ENCODE results near the gene PLVAP. TPM values are rescaled to one million over a fixed set of nuclear protein-coding genes. Genes with fewer than 3 reads are reported as not detected.

Gene PLVAP
- total and polyA plus RNA-seq, 2 donors (not counting 3 experiments of a cell fraction or from before 2014, with no cell fraction given) = 5.7 to 16.9 TPM

DNA sequence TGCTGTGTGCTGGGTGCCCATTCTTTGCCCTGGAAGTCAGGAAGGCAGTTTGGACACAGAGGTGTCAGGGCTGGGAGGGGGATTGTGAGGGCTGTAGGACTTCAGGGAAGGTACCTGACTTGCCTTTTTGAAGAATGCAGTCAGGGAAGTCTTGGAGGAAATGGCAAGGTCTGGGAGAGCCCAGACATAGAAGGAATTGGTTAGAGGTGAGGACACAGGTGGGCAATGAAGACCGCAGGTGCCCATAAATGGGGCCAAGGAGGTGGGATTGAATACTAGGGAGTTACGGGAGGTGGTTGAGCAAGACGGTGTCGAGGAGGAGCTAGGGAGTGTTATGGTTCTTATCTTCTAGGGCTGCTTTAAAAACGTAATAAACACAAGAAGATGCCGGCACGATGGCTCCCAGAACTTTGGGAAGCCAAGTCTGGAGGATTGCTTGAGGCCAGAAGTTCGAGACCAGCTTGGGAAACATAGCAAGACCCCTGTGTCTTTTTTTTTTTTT, 69.2 kb downstream of the PLVAP start:
- H3K4me2 ChIP-seq (ENCODE audit: insufficient read depth, low read length) = no peak overlapping the region
- ChIA-PET POLR2A (no interaction called here), CTCF (interaction anchor here (2.1 kb wide), 1 partner anchor 78 kb away, joined by 11 read pairs; no protein-coding TSS in a partner anchor)
- no peak overlapping the region for H2AFZ ChIP-seq (ENCODE audit: low read depth, low read length)
- BruUV-seq (replicated peaks) = no TSS peak
- dilution Hi-C loops (cut with MboI; ENCODE audit: extremely low pct_ligation_motif_present, low sequenced_read_pairs) = no loop called here
- no peak for FAIRE-seq
- peaks cover 34% of the 10 kb centered on the region for H3K79me2 ChIP-seq (ENCODE audit: control insufficient read depth, insufficient read depth, low read length)
- DNase-seq (ENCODE audit: low read depth, low spot score) = no peak
- peaks cover 0 to 6% of the 10 kb centered on the region in 2 experiments for H3K36me3 ChIP-seq (ENCODE audit: control insufficient read depth in 2 of 2, extremely low read depth in 1 of 2, insufficient read depth in 2 of 2, low read length in 2 of 2)
- no peak overlapping the region for H3K27ac ChIP-seq (ENCODE audit: insufficient read depth, low read depth, low read length)
- intact Hi-C loops (cut with micrococcal nuclease) = no loop called here
- peaks cover 17% of the 10 kb centered on the region for H3K4me1 ChIP-seq (ENCODE audit: control insufficient read depth, extremely low read depth, insufficient read depth, low read length)
- no peaks in the 10 kb centered on the region for H3K9me1 ChIP-seq (replicated peaks; ENCODE audit: control insufficient read depth, extremely low read depth, insufficient read depth, low read length)
- no peak overlapping the region for H3K9ac ChIP-seq (replicated peaks; ENCODE audit: extremely low read depth, insufficient read depth, low read length)
- H4K20me1 ChIP-seq (replicated peaks; ENCODE audit: control insufficient read depth, extremely low read depth, insufficient read depth, low read length) = no peaks in the 10 kb centered on the region
- no peaks in the 10 kb centered on the region for H3K9me3 ChIP-seq (replicated peaks; ENCODE audit: control insufficient read depth, insufficient read depth, low read length)
- no peaks in the 10 kb centered on the region for H3K27me3 ChIP-seq (ENCODE audit: control insufficient read depth in 2 of 2, insufficient read depth in 2 of 2, low read length in 2 of 2)
- H3K4me3 ChIP-seq (replicated peaks in 1 of 3; ENCODE audit: insufficient read depth in 1 of 3, low read depth in 1 of 3, low read length in 3 of 3) = no peak overlapping the region
- no peak for TF ChIP-seq EZH2 (IDR thresholded peaks at IDR 0.05; ENCODE audit: borderline replicate concordance, low read depth, low read length, severe bottlenecking)
- TF ChIP-seq POLR2A (IDR thresholded peaks at IDR 0.05; ENCODE audit: low read depth, low read length) = no peak
- no peak for TF ChIP-seq FOS (IDR thresholded peaks at IDR 0.05; ENCODE audit: borderline replicate concordance, insufficient read depth, low read length)
- no peak for TF ChIP-seq POLR2AphosphoS5 (IDR thresholded peaks at IDR 0.05; ENCODE audit: insufficient read depth, low read depth, low read length)
- TF ChIP-seq CTCF (IDR thresholded peaks at IDR 0.05; ENCODE audit: extremely low read depth in 1 of 2, insufficient read depth in 1 of 2, low read depth in 1 of 2, low read length in 2 of 2) = no peak
- TF ChIP-seq, protein P1, sequence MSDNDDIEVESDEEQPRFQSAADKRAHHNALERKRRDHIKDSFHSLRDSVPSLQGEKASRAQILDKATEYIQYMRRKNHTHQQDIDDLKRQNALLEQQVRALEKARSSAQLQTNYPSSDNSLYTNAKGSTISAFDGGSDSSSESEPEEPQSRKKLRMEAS (IDR thresholded peaks at IDR 0.05; ENCODE audit: insufficient read depth, insufficient read length) = no peak
- TF ChIP-seq GATA2 (IDR thresholded peaks at IDR 0.05; ENCODE audit: insufficient read depth, insufficient read length, low read depth, low read length) = no peak
- no peak for TF ChIP-seq MYC (IDR thresholded peaks at IDR 0.05; ENCODE audit: low read depth, low read length)
- no peak for TF ChIP-seq JUN (IDR thresholded peaks at IDR 0.05; ENCODE audit: borderline replicate concordance, insufficient read depth, insufficient read length, low read depth)

Data from endothelial cell of umbilical vein (primary cell).